H9 (cell line): ENCODE data around the gene SSTR3. TPM values are rescaled to one million over a fixed set of nuclear protein-coding genes. Genes with fewer than 3 reads are reported as not detected.

Experiments used
- DNase-seq: peaks from one replicate; pipeline ENCODE4 v3.0.0-alpha.2; 2017
- H2AFZ ChIP-seq: one replicate; pipeline ENCODE4 v1.6.1; 2013; ENCODE audit warnings: mild to moderate bottlenecking, low read length, control low read depth, moderate library complexity
- H2AK5ac ChIP-seq: 2 replicates; pipeline ENCODE4 v1.6.1; 2013; ENCODE audit warnings: low read length, control low read depth, mixed read lengths; ENCODE audit not compliant: insufficient read length
- H2BK120ac ChIP-seq: one replicate; pipeline ENCODE4 v1.6.1; 2013; ENCODE audit warnings: low read depth, mild to moderate bottlenecking, low read length, control low read depth, inconsistent platforms; ENCODE audit not compliant: poor library complexity, severe bottlenecking
- H2BK12ac ChIP-seq: 2 replicates; pipeline ENCODE4 v1.6.1; 2013; ENCODE audit warnings: low read length, control low read depth, mixed read lengths, low read depth; ENCODE audit not compliant: insufficient read length
- H2BK15ac ChIP-seq: 2 replicates; pipeline ENCODE4 v1.6.1; 2013; ENCODE audit warnings: low read depth, low read length, control low read depth
- H2BK20ac ChIP-seq: one replicate; pipeline ENCODE4 v1.6.1; 2013; ENCODE audit warnings: low read depth, mild to moderate bottlenecking, low read length, control low read depth, inconsistent platforms; ENCODE audit not compliant: poor library complexity, severe bottlenecking
- H2BK5ac ChIP-seq: 2 replicates; pipeline ENCODE4 v1.6.1; 2013; ENCODE audit warnings: low read length, control low read depth, mixed read lengths; ENCODE audit not compliant: insufficient read length
- H3K14ac ChIP-seq: 2 replicates; pipeline ENCODE4 v1.6.1; 2013; ENCODE audit warnings: low read length, control low read depth; ENCODE audit not compliant: insufficient read depth
- H3K18ac ChIP-seq: 2 replicates; pipeline ENCODE4 v1.6.1; 2013; ENCODE audit warnings: low read depth, mild to moderate bottlenecking, mixed read lengths, low read length, control low read depth; ENCODE audit not compliant: insufficient read length
- H3K23ac ChIP-seq: 2 replicates; pipeline ENCODE4 v1.6.1; 2013; ENCODE audit warnings: low read length, control low read depth, mixed read lengths, low read depth; ENCODE audit not compliant: insufficient read length
- H3K23me2 ChIP-seq: 2 replicates; pipeline ENCODE4 v1.6.1; 2013; ENCODE audit warnings: low read depth, mild to moderate bottlenecking, mixed read lengths, low read length, control low read depth; ENCODE audit not compliant: insufficient read length, poor library complexity, severe bottlenecking
- H3K27ac ChIP-seq: 2 replicates; pipeline ENCODE4 v1.5.1; 2013; ENCODE audit warnings: low read length, control low read depth, mixed read lengths, low read depth; ENCODE audit not compliant: insufficient read length
- H3K27me3 ChIP-seq: 2 replicates; pipeline ENCODE4 v1.6.1; 2013; ENCODE audit warnings: low read length, control low read depth, inconsistent platforms; ENCODE audit not compliant: insufficient read depth
- H3K4ac ChIP-seq: 2 replicates; pipeline ENCODE4 v1.6.1; 2013; ENCODE audit warnings: low read depth, mild to moderate bottlenecking, control low read depth, inconsistent platforms, low read length, moderate library complexity
- H3K4me1 ChIP-seq: 2 replicates; pipeline ENCODE4 v1.6.1; 2013; ENCODE audit warnings: low read length, control low read depth, inconsistent platforms; ENCODE audit not compliant: insufficient read depth
- H3K4me2 ChIP-seq: 2 replicates; pipeline ENCODE4 v1.6.1; 2013; ENCODE audit warnings: low read length, control low read depth, mixed read lengths; ENCODE audit not compliant: insufficient read length, insufficient read depth
- H3K56ac ChIP-seq: 2 replicates; pipeline ENCODE4 v1.6.1; 2013; ENCODE audit warnings: low read depth, mild to moderate bottlenecking, mixed read lengths, low read length, control low read depth; ENCODE audit not compliant: insufficient read length
- H3K79me1 ChIP-seq: 2 replicates; pipeline ENCODE4 v1.6.1; 2013; ENCODE audit warnings: low read depth, mild to moderate bottlenecking, moderate library complexity, low read length, control low read depth, inconsistent platforms; ENCODE audit not compliant: insufficient read depth, poor library complexity, severe bottlenecking
- H3K79me2 ChIP-seq: 2 replicates; pipeline ENCODE4 v1.6.1; 2013; ENCODE audit warnings: low read length, control low read depth, inconsistent platforms; ENCODE audit not compliant: insufficient read depth
- H3K9ac ChIP-seq: 2 replicates; pipeline ENCODE4 v1.6.1; 2013; ENCODE audit warnings: low read length, control low read depth, mixed read lengths; ENCODE audit not compliant: insufficient read length; ENCODE audit errors: extremely low read depth
- H3K9me3 ChIP-seq: one replicate; pipeline ENCODE4 v1.6.1; 2013; ENCODE audit warnings: low read depth, low read length, inconsistent platforms; ENCODE audit not compliant: control insufficient read depth
- H3T11ph ChIP-seq: one replicate; pipeline ENCODE4 v1.6.1; 2013; ENCODE audit warnings: mild to moderate bottlenecking, low read length, control low read depth, inconsistent platforms
- H4K20me1 ChIP-seq: one replicate; pipeline ENCODE4 v1.6.1; 2013; ENCODE audit not compliant: control insufficient read depth, insufficient read length, insufficient read depth
- H4K5ac ChIP-seq: 2 replicates; pipeline ENCODE4 v1.6.1; 2013; ENCODE audit warnings: low read depth, mild to moderate bottlenecking, mixed read lengths, low read length, control low read depth; ENCODE audit not compliant: insufficient read length
- H4K8ac ChIP-seq: replicated peaks from 2 replicates; pipeline ENCODE4 v1.6.1; 2013; ENCODE audit warnings: low read length, control low read depth, mixed read lengths, low read depth; ENCODE audit not compliant: insufficient read length
- H4K91ac ChIP-seq: 2 replicates; pipeline ENCODE4 v1.6.1; 2013; ENCODE audit warnings: low read depth, mild to moderate bottlenecking, moderate library complexity, mixed read lengths, low read length, control low read depth; ENCODE audit not compliant: insufficient read length
- H3K27ac Mint-ChIP-seq, 3 experiments: 2 replicates in 2 of 3; 3 replicates in 1 of 3; pipeline ENCODE4 v1.8.0; 2020 to 2021; ENCODE audit warnings: mixed read lengths in 3 of 3, mild to moderate bottlenecking in 1 of 3, moderate library complexity in 1 of 3
- H3K27me3 Mint-ChIP-seq: 2 replicates; pipeline ENCODE4 v1.8.0; 2021; ENCODE audit warnings: low read depth, mild to moderate bottlenecking, moderate library complexity, mixed read lengths
- H3K36me3 Mint-ChIP-seq, 3 experiments: 2 replicates in 2 of 3; 3 replicates in 1 of 3; pipeline ENCODE4 v1.8.0; 2020 to 2021; ENCODE audit warnings: low read depth in 3 of 3, mixed read lengths in 3 of 3; ENCODE audit not compliant: insufficient read depth in 1 of 3
- H3K4me1 Mint-ChIP-seq, 2 experiments: 2 replicates each; pipeline ENCODE4 v1.8.0; 2020; ENCODE audit warnings: mixed read lengths in 2 of 2
- H3K4me3 Mint-ChIP-seq, 2 experiments: 2 replicates in 1 of 2; 3 replicates in 1 of 2; pipeline ENCODE4 v1.8.0; 2020 to 2021; ENCODE audit warnings: mild to moderate bottlenecking in 2 of 2, mixed read lengths in 2 of 2, moderate library complexity in 1 of 2
- H3K9me3 Mint-ChIP-seq, 2 experiments: 2 replicates in 1 of 2; 3 replicates in 1 of 2; pipeline ENCODE4 v1.8.0; 2020; ENCODE audit warnings: mild to moderate bottlenecking in 2 of 2, mixed read lengths in 2 of 2, moderate library complexity in 1 of 2
- CTCF ChIP-seq: fragments of 200-600 bp; sonication (generic); conservative IDR thresholded peaks from 3 replicates; pipeline ENCODE4 v1.8.0; 2021; ENCODE audit warnings: antibody characterized with exemption, mild to moderate bottlenecking
- WGBS: extraction: QIAGEN DNeasy Blood & Tissue Kit; methylation state at CpG from one replicate; pipeline ENCODE4 v1.1.7; 2013; ENCODE audit warnings: missing lambda C conversion rate, low lambda C conversion rate, mixed read lengths; ENCODE audit not compliant: insufficient read length; ENCODE audit errors: extremely low coverage; 5-methylcytosine and 5-hydroxymethylcytosine counted together
- total RNA-seq: library from RNA; stranded (reverse); gene quantifications from 2 replicates; pipeline ENCODE4 v1.2.1, GENCODE V29; 2021

Gene SSTR3
- total RNA-seq, 1 experiment from 2014 or later: 0.68 TPM

- H2BK15ac ChIP-seq: no peak overlapping the region
Measured at GRCh38 chr22:37222440-37222971, 10.2 kb upstream of the SSTR3 start.

More at GRCh38 chr22:37222440-37222971, 10.2 kb upstream of the SSTR3 start:
- Mint-ChIP-seq H3K36me3 (no peaks in the 10 kb centered on the region; a peak in 1 of 7 replicates), H3K27ac (no peak overlapping the region), H3K9me3 (no peaks in the 10 kb centered on the region), H3K4me1 (peaks cover 15 to 25% of the 10 kb centered on the region in 2 experiments), H3K4me3 (no peak overlapping the region), H3K27me3 (peaks cover 46% of the 10 kb centered on the region)
- Histone ChIP-seq H3K56ac (no peak overlapping the region), H3K23me2 (no peaks in the 10 kb centered on the region), H3K18ac (no peak overlapping the region), H4K20me1 (no peaks in the 10 kb centered on the region), H3K27ac (no peak overlapping the region), H3K23ac (no peak overlapping the region), H4K8ac (no peak overlapping the region), H3K79me2 (no peaks in the 10 kb centered on the region), H3K27me3 (no peaks in the 10 kb centered on the region), H3K14ac (no peak overlapping the region), H3T11ph (no peak overlapping the region), H2BK5ac (no peak overlapping the region), H3K4me2 (no peak overlapping the region), H3K4ac (no peak overlapping the region), H4K91ac (no peak overlapping the region), H4K5ac (no peak overlapping the region), H3K9me3 (no peaks in the 10 kb centered on the region), H2AFZ (no peak overlapping the region), H2BK120ac (no peak overlapping the region), H3K4me1 (no peaks in the 10 kb centered on the region), H3K9ac (no peak overlapping the region), H2BK12ac (no peak overlapping the region), H2BK20ac (no peak overlapping the region), H3K79me1 (no peaks in the 10 kb centered on the region), H2AK5ac (no peak overlapping the region)
- no peak for DNase-seq
- no peak for TF ChIP-seq CTCF
- WGBS: no CpG with 5 or more reads among the region's 8 CpGs
